Stimulated activated naive CD4-positive, alpha-beta T cell treated with Interleukin-2 at 50 U/mL for 16 hours (primary cell): ENCODE results near the gene TET3.

Source experiments
- DNase-seq: peaks from one replicate; lab custom pipeline; 2025; lab: John Stamatoyannopoulos, UW

The TET3 gene

GRCh38 chr2:74004212-74005182 lies 19.8 kb downstream of the TET3 start:
- DNase-seq, result no peak

GRCh38 chr2:74005786-74006185 lies 21.1 kb downstream of the TET3 start:
- DNase-seq, result no peak

- no peak for DNase-seq
Observed at GRCh38 chr2:74006459-74006858, 21.7 kb downstream of the TET3 start.

GRCh38 chr2:74007121-74007520 lies 22.4 kb downstream of the TET3 start:
- DNase-seq, result no peak

DNA sequence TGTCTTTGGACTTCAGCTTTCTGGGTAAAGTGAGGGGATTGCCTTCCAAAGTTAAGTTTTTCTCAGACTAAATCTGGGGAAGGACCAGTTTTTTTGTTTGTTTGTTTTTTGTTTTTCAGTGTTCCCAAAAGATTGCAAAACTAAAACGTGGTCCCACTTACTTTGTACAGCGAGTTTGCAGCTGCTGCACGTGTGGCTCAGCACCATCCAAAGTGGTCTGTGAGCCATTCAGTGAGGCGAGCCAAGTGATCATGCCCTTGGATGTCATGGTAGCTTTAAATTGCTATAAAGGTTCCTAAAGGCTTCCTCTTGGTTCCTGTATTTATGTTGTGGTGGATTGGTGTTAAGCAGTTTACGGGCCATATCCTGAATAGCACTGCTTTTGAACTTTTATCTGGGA lies 23.0 kb downstream of the TET3 start:
- DNase-seq, result no peak

GRCh38 chr2:74008761-74009395 lies 24.2 kb downstream of the TET3 start:
- DNase-seq, result no peak

GRCh38 chr2:74009577-74009976 lies 24.9 kb downstream of the TET3 start:
- no peak for DNase-seq

DNA sequence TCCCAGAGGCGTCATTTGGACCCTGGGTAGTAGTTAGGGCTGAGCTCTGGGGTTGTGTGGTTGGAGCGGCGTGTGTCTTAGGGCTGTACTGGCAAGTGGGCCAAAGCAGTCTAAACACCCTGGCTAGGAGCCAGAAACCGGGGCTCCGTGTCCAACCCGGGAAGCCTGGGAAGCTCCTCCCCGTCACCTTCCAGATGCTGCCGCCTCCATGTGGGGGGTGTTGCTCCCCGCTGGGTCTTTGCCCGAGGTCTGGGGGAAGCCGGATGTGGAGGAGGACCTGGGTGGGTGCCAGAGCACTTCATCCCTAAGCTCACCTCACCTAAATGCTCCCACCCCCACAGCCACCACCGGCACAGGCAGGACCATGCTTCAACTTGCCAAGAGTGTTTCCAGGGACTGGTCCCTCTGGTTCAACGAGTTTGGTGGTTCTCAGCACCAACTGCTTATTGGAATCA lies 25.4 kb downstream of the TET3 start:
- no peak for DNase-seq

- DNase-seq, result no peak
Observed at GRCh38 chr2:74011246-74011645, 26.5 kb downstream of the TET3 start.

DNA sequence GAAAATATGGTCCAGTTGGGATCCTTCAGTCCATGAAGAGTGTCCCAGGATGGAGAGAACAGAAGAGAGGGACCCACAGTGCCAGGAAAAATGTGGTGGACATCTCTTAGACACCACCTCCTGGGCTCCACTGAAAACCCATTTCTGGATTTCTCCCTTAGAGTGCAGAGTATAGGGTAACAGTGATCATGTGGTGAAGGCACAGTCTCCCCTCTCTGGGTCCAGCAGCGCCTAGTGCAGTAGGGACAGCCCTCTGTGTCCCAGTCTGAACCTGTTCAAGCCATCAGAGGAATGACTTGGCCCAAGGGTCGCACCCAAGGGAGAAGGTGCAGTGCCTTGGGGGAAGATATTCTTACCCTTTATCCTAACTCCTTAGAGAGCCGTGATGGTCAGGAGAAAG lies 30.1 kb downstream of the TET3 start:
- DNase-seq, result no peak

DNA sequence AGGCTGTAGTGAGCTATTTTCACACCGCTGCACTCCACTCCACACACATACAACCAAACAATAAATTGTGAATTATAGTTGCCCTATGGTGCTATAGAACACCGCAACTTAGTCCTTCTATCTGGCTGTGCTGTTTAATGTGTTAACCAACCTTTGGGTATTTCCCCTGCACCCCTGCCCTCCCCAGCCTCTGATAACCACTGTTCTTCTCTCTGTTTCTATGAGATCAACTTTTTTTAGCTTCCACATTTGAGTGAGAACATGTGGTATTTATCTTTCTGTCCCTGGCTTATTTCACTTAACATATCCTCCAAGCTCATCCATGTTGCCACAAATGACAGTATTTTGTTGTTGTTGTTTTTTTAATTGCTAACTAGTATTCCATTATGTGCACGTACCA lies 32.5 kb downstream of the TET3 start:
- DNase-seq, result no peak

GRCh38 chr2:74019516-74019915 lies 34.8 kb downstream of the TET3 start:
- no peak for DNase-seq

- no peak for DNase-seq
Observed at GRCh38 chr2:74020702-74021406, 36.1 kb downstream of the TET3 start.

DNA sequence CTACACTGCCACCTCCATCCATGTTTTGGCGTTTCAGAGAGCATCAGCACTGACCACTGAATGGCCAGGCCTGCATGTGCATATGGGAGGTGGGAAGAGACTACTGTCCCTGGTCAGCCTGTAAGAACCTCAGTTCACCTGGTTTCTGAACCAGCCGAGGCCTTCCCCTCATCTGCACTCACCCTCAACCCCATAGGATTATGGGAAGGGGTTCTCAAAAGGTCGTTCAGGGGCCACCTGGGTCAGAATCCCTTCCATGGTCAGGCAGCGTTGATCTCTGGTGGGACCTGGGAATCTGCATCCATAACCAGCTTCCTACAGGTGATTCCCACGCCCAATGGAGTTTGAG lies 36.7 kb downstream of the TET3 start:
- DNase-seq, result no peak

- DNase-seq, result no peak
Observed at GRCh38 chr2:74024216-74024615, 39.5 kb downstream of the TET3 start.

GRCh38 chr2:74025971-74026612 lies 41.4 kb downstream of the TET3 start:
- DNase-seq, result no peak

GRCh38 chr2:74026687-74027241 lies 42.1 kb downstream of the TET3 start:
- no peak for DNase-seq

GRCh38 chr2:74027496-74027895 lies 42.8 kb downstream of the TET3 start:
- no peak for DNase-seq

GRCh38 chr2:74028290-74028689 lies 43.6 kb downstream of the TET3 start:
- no peak for DNase-seq

GRCh38 chr2:74028741-74029140 lies 44.0 kb downstream of the TET3 start:
- no peak for DNase-seq

- no peak for DNase-seq
Observed at GRCh38 chr2:74029714-74030397, 45.1 kb downstream of the TET3 start.
